Measurements from ENCODE around the gene SDC4. TPM values are rescaled to one million over a fixed set of nuclear protein-coding genes. Genes with fewer than 3 reads are reported as not detected.

SDC4 gene
- total RNA-seq, 1 donor: 17.1 TPM

GRCh38 chr20:45370571-45371160, 22.4 kb upstream of the SDC4 start:
- Histone ChIP-seq H3K4me1 (ENCODE audit: insufficient read depth, low read length) (peaks cover 70% of the 10 kb centered on the region), H3K4me3 (ENCODE audit: low read length) (no peak overlapping the region), H3K9me3 (ENCODE audit: low read depth, low read length) (no peaks in the 10 kb centered on the region), H3K27me3 (ENCODE audit: insufficient read depth, low read length) (no peaks in the 10 kb centered on the region)

GRCh38 chr20:45368221-45368980, 20.2 kb upstream of the SDC4 start:
- Histone ChIP-seq H3K9me3 (ENCODE audit: low read depth, low read length) (no peaks in the 10 kb centered on the region), H3K27me3 (ENCODE audit: insufficient read depth, low read length) (no peaks in the 10 kb centered on the region), H3K4me1 (ENCODE audit: insufficient read depth, low read length) (peaks cover 87% of the 10 kb centered on the region), H3K4me3 (ENCODE audit: low read length) (no peak overlapping the region)

- Histone ChIP-seq H3K4me1 (ENCODE audit: insufficient read depth, low read length) (peaks cover 82% of the 10 kb centered on the region), H3K27me3 (ENCODE audit: insufficient read depth, low read length) (no peaks in the 10 kb centered on the region), H3K9me3 (ENCODE audit: low read depth, low read length) (no peaks in the 10 kb centered on the region), H3K4me3 (ENCODE audit: low read length) (no peak overlapping the region)
Observed at GRCh38 chr20:45367126-45367525, 18.9 kb upstream of the SDC4 start.

DNA sequence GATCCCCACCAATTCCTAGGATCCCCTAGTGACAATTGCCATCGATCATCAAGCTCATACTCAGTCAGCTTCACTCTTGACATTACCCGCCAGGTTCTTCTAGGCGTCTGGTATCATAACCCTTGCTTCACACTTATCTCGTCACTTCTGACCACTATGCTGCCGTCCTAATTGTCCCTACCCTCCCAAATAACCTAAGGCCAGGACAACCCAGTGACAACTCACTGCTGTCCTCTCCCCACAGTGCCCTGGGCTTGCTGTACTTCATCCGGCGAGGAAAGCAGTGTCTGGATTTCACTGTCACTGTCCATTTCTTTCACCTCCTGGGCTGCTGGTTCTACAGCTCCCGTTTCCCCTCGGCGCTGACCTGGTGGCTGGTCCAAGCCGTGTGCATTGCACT, 18.4 kb upstream of the SDC4 start:
- H3K9me3 ChIP-seq (ENCODE audit: low read depth, low read length): no peaks in the 10 kb centered on the region
- no peak overlapping the region for H3K4me3 ChIP-seq (ENCODE audit: low read length)
- H3K27me3 ChIP-seq (ENCODE audit: insufficient read depth, low read length): no peaks in the 10 kb centered on the region
- H3K4me1 ChIP-seq (ENCODE audit: insufficient read depth, low read length): peaks cover 84% of the 10 kb centered on the region

GRCh38 chr20:45366192-45366591, 18.0 kb upstream of the SDC4 start:
- Histone ChIP-seq H3K4me1 (ENCODE audit: insufficient read depth, low read length) (peaks cover 89% of the 10 kb centered on the region), H3K4me3 (ENCODE audit: low read length) (no peak overlapping the region), H3K9me3 (ENCODE audit: low read depth, low read length) (no peaks in the 10 kb centered on the region), H3K27me3 (ENCODE audit: insufficient read depth, low read length) (no peaks in the 10 kb centered on the region)

GRCh38 chr20:45365444-45365970, 17.3 kb upstream of the SDC4 start:
- Histone ChIP-seq H3K9me3 (ENCODE audit: low read depth, low read length) (no peaks in the 10 kb centered on the region), H3K4me1 (ENCODE audit: insufficient read depth, low read length) (peaks cover 88% of the 10 kb centered on the region), H3K4me3 (ENCODE audit: low read length) (no peak overlapping the region), H3K27me3 (ENCODE audit: insufficient read depth, low read length) (no peaks in the 10 kb centered on the region)

DNA sequence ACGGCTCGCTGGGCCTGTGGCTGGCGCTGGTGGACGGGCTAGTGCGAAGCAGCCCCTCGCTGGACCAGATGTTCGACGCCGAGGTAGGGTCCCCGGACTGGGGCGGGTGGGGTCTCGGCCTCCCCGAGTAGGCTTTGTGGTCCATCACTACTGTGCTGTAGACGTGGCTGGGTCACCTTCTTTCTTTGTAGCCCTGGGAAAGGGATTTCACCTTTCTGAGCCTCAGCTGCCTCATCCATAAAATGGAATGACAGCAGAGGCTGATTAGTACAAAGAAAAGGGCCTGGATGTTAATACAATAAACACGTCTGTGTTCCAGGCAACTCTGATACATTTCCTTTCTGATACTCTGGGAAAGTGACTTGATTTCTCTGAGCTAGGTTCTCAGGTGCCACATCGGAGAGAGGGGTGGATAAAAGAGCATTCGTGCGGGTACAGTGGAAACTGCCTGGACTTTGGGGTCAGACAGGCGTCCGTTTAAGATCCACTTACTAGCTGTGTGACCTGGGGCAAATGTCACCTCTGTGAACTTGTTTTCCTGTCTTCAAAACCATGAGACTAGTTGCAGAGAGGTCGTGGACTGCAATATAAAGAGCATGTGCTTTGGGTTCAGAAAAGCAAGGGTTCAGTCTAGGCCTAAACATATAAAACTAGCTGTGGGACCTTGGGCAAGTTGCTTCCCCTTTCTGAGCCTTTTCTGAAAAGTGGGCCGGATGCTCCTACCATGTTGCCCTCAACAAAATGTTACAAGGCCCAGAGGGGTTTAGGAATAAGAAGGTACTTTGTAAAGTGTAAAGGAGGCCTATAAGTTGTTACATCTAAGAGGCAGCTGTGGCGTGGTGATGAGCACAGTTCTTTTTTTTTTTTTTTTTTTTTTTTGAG, 15.6 kb upstream of the SDC4 start:
- no peaks in the 10 kb centered on the region for H3K27me3 ChIP-seq (ENCODE audit: insufficient read depth, low read length)
- peaks cover 77% of the 10 kb centered on the region for H3K4me1 ChIP-seq (ENCODE audit: insufficient read depth, low read length)
- peak overlapping the region; percentile 95 for H3K4me3 ChIP-seq (ENCODE audit: low read length)
- no peaks in the 10 kb centered on the region for H3K9me3 ChIP-seq (ENCODE audit: low read depth, low read length)

DNA sequence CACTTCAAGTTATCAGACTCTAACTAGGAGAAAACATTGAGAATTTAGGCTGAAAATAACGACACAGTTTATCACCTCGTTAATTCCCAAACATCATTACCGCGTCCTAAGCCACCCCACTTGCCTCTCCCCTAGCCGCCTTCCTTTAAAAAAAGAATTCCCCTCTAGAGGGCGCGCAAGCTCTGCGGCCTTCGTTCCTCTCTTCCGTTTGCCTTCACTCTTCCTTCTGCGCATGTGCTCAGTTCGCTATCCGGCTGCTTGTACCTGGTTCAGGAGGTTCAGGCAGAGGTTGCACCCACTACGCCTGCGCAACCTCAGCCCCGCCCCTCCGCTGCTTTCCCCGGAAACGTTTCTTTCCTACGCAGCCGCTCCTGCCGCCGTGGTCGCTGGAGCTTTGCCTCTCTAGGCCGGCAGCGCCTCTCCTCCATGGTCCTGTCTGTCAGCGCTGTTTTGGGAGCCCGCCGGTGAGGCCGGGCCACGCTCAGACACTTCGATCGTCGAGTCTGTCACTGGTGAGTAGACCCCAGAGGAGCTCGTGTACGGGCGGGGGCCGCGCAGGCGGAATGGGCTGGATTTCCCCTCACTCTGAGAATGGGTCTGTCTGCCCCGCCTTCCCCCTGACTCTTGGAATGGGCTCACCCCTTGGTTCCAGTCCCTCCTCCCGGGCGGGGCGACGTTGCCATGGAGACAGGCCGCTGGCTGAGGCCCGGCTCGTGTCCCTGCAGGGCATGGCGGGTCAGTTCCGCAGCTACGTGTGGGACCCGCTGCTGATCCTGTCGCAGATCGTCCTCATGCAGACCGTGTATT, 14.8 kb upstream of the SDC4 start, which contains the start of gene SYS1:
SYS1 (plus strand) TSS at position 353 of the 807 bp plus-strand sequence; CDS start at position 729, 376 bp downstream.
- no peaks in the 10 kb centered on the region for H3K9me3 ChIP-seq (ENCODE audit: low read depth, low read length)
- peak within 1 kb of the TSS; percentile 95 for H3K4me3 ChIP-seq (ENCODE audit: low read length)
- H3K27me3 ChIP-seq (ENCODE audit: insufficient read depth, low read length): no peaks in the 10 kb centered on the region
- H3K4me1 ChIP-seq (ENCODE audit: insufficient read depth, low read length): peaks cover 74% of the 10 kb centered on the region

DNA sequence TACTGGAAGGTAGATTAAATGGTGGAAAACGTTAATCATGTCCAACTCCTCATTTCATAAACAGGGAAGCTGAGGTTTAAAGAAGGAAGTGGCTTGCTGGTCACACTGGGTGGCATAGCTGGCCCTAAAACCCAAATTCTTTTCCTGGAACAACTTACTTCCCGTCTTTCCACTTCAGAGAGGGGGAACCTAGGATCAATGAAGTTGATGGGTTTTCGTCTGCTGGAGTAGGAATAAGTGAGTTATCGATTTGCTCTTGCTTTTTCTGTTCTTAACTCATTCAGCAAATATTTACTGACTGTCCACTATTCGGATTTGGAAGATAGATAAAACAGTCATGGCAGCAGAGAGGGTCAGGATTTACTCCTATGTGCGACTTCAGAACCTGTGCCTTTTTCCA, 13.6 kb upstream of the SDC4 start:
- peaks cover 67% of the 10 kb centered on the region for H3K4me1 ChIP-seq (ENCODE audit: insufficient read depth, low read length)
- no peak overlapping the region for H3K4me3 ChIP-seq (ENCODE audit: low read length)
- H3K27me3 ChIP-seq (ENCODE audit: insufficient read depth, low read length): no peaks in the 10 kb centered on the region
- H3K9me3 ChIP-seq (ENCODE audit: low read depth, low read length): no peaks in the 10 kb centered on the region

DNA sequence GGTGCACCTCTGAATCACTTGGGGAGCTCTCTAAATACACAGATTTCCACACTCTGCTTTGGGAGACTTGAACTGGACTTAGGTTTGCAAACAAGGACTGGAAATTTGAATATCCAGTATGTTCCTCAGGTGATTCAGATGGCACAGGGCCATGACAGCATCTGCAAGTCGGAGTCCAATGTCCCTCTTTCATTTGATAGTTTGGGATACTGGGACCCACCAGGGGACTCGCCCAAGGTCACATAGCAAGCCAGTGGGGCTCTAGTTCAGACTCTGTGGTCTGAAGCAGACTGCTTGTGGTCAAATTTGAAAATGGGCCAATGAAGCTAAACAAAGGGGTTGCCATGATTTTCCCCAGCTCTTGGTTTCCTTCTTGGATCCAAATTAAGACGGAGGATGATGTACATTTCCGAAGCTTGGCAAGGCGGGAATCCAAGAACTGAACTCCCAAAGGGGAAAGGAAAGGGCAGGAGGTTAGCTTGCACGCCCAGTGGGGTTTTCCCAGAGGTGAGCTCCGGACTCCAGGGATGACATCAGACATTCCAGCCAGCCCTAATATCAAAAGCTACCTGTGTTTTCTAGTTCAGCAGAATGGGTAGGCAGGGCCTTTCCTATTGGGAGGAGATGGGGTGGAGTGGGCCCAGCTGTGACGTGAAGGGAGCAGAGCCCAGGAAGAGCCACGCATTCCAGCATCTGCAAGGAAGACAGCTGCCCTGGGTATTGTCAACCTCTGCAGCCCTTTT, 11.4 kb upstream of the SDC4 start:
- Histone ChIP-seq H3K4me3 (ENCODE audit: low read length) (no peak overlapping the region), H3K27me3 (ENCODE audit: insufficient read depth, low read length) (no peaks in the 10 kb centered on the region), H3K9me3 (ENCODE audit: low read depth, low read length) (no peaks in the 10 kb centered on the region), H3K4me1 (ENCODE audit: insufficient read depth, low read length) (peaks cover 47% of the 10 kb centered on the region)

DNA sequence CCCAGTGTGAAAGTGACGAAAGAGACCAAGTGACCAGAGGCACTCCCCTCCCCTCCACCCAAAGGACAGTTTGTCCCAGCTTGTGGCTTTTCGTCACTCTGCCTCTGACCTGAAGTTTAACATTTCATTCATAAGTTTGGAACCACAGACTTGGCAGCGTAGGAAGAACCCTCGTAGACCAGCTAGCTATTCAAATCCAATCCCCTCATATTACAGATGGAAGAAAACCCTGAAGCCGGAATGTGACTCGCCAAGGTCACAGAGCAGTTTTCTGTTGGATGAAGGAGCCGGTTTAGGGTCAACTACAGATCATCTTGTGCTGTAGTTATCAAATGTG, 10.8 kb upstream of the SDC4 start:
- Histone ChIP-seq H3K27me3 (ENCODE audit: insufficient read depth, low read length) (no peaks in the 10 kb centered on the region), H3K4me1 (ENCODE audit: insufficient read depth, low read length) (peaks cover 42% of the 10 kb centered on the region), H3K4me3 (ENCODE audit: low read length) (no peak overlapping the region), H3K9me3 (ENCODE audit: low read depth, low read length) (no peaks in the 10 kb centered on the region)

DNA sequence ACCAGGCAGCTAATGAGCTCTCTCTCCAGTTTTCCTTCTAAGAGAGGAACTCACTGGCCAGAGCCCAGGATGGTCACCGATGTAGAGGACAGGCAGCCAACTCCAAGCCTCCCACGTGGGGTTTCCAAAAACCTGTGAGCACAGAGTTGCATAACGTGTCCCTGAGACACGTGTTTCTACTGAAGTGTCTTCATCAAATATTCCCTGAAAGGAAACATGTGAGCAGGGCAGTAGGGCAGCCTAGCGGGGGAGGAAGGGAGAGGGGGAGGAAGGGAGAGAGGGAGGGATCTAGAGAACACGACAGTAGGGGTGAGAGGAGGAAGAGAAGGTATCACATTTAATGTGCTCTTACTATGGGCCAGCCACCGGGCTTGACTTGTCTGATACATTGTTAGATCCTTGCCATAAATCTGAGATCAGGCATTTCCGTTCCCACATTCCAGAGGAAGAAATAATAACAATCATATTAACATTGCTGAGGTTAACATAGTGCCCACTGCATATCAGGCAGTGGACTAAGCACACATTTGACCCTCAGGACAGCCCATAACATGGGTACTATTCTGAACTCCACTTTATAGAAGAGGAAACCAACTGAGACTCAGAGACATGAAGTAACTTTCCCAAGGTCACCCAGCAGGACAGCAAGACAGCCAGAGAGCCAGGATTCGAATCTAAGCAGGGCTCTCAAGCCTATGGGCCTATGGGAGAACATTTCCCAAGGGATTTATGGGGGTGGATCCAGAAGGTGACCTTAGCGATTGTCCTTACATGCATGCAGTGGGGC, 10.3 kb upstream of the SDC4 start:
- H3K4me3 ChIP-seq (ENCODE audit: low read length): no peak overlapping the region
- H3K4me1 ChIP-seq (ENCODE audit: insufficient read depth, low read length): peaks cover 36% of the 10 kb centered on the region
- H3K9me3 ChIP-seq (ENCODE audit: low read depth, low read length): no peaks in the 10 kb centered on the region

More for the DNA sequence above, 10.3 kb upstream of the SDC4 start:
- H3K27me3 ChIP-seq (ENCODE audit: insufficient read depth, low read length): no peaks in the 10 kb centered on the region
